Measurements from ENCODE around the gene PPM1H. TPM values are rescaled to one million over a fixed set of nuclear protein-coding genes. Genes with fewer than 3 reads are reported as not detected.
A peak's percentile ranks its signal among the peaks of the same experiment; 100 is the strongest.
"Not testable (repeated sequence)": the region's sequence is repeated elsewhere in the genome, so short reads cannot be mapped to it uniquely, and the experiment has no call there.

The PPM1H gene
- total RNA-seq, 1 experiment from 2014 or later: 9.7 TPM

GRCh38 chr12:62684570-62685295 is 250.2 kb downstream of the PPM1H start:
- DNase-seq (ENCODE audit: low read depth): no peak

- peak; percentile 31 for DNase-seq (ENCODE audit: low read depth)
These were observed 251.0 kb downstream of the PPM1H start for GRCh38 chr12:62683776-62684569.

GRCh38 chr12:62681306-62681705 is 253.6 kb downstream of the PPM1H start:
- no peak for DNase-seq (ENCODE audit: low read depth)

GRCh38 chr12:62679608-62680007 is 255.3 kb downstream of the PPM1H start:
- DNase-seq (ENCODE audit: low read depth): no peak

GRCh38 chr12:62677355-62677754 is 257.6 kb downstream of the PPM1H start:
- DNase-seq (ENCODE audit: low read depth): no peak

- no peak for DNase-seq (ENCODE audit: low read depth)
These were observed 258.2 kb downstream of the PPM1H start for GRCh38 chr12:62676521-62677307.

GRCh38 chr12:62673028-62673815 is 261.7 kb downstream of the PPM1H start:
- no peak for DNase-seq (ENCODE audit: low read depth)

- no peak for DNase-seq (ENCODE audit: low read depth)
These were observed 263.8 kb downstream of the PPM1H start for GRCh38 chr12:62670986-62671720.

GRCh38 chr12:62668782-62669181 is 266.2 kb downstream of the PPM1H start:
- DNase-seq (ENCODE audit: low read depth): no peak

- DNase-seq (ENCODE audit: low read depth): not testable (repeated sequence)
These were observed 270.0 kb downstream of the PPM1H start for GRCh38 chr12:62664951-62665350.

GRCh38 chr12:62660756-62661155 is 274.2 kb downstream of the PPM1H start:
- DNase-seq (ENCODE audit: low read depth): peak; percentile 69

GRCh38 chr12:62659453-62660295 is 275.3 kb downstream of the PPM1H start:
- DNase-seq (ENCODE audit: low read depth): no peak

- no peak for DNase-seq (ENCODE audit: low read depth)
These were observed 276.0 kb downstream of the PPM1H start for GRCh38 chr12:62658910-62659309.

GRCh38 chr12:62657363-62657632 is 277.7 kb downstream of the PPM1H start:
- DNase-seq (ENCODE audit: low read depth): no peak

GRCh38 chr12:62656591-62657362 is 278.2 kb downstream of the PPM1H start:
- no peak for DNase-seq (ENCODE audit: low read depth)

GRCh38 chr12:62655666-62656151 is 279.2 kb downstream of the PPM1H start:
- no peak for DNase-seq (ENCODE audit: low read depth)

GRCh38 chr12:62654326-62655241 is 280.4 kb downstream of the PPM1H start:
- no peak for DNase-seq (ENCODE audit: low read depth)

- no peak for DNase-seq (ENCODE audit: low read depth)
These were observed 281.2 kb downstream of the PPM1H start for GRCh38 chr12:62653740-62654139.
